Brain microvascular endothelial cell (primary cell): ENCODE results near the gene FUT2.

ENCODE experiments used
- DNase-seq: peaks from one replicate; pipeline ENCODE4 v3.0.0-alpha.2; 2020
- H3K27ac ChIP-seq: fragments of 250-450 bp; sonication (Bioruptor Pico); 2 replicates; pipeline ENCODE4 v1.5.1; 2020; ENCODE audit warnings: mild to moderate bottlenecking, moderate library complexity
- H3K27me3 ChIP-seq: fragments of 250-450 bp; sonication (Bioruptor Pico); replicated peaks from 2 replicates; pipeline ENCODE4 v1.5.1; 2020; ENCODE audit warnings: mild to moderate bottlenecking
- H3K36me3 ChIP-seq: fragments of 250-450 bp; sonication (Bioruptor Pico); replicated peaks from 2 replicates; pipeline ENCODE4 v1.5.1; 2020; ENCODE audit warnings: mild to moderate bottlenecking
- H3K4me3 ChIP-seq: 2 replicates; pipeline ENCODE4 v1.5.1; 2011; ENCODE audit warnings: low read depth, mild to moderate bottlenecking, control low read depth, low read length, moderate library complexity
- in situ Hi-C: cut with HindIII; loops from 2 replicates; pipeline ENCODE4 v1.10.0; 2017; ENCODE audit warnings: low sequenced_read_pairs, low pct_ligation_motif_present
- TF ChIP-seq, protein P1 (sequence below): IDR thresholded peaks from 2 replicates; pipeline ENCODE4 v1.5.1; 2011; ENCODE audit warnings: low read depth, mild to moderate bottlenecking, moderate library complexity, low read length, control low read depth, inconsistent platforms; ENCODE audit errors: missing control alignments

The FUT2 gene

DNA sequence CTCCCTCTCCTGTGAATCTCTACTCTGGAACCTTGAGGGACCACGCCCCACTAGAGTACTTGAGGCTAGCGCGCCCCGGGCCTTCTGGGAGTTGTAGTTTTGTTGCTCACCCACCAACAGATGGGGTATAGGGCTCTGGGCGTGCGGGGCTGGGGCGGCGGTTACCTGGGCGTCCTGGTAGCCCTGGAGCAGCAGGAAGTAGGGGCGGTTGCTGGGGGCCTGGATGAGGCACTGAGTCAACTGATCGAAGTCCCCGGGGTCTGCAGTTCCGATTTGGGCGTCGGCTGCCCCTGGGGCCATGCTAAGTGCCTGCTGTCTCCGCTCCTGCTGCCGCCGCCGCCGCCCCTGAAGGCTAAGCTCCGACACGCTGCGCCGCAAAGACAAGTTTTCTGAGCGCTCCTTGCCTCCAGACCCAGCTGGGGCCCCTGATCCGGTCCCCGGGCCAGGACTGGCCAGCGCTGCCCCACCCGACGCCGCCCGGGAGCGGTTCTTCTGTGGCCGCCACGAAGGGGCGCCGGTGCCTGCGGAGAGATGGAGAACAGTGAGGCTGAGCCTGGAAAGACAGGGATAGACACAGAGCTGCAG lies 39.4 kb downstream of the FUT2 start:
- in situ Hi-C loops, result no loop called here
- H3K4me3 ChIP-seq, result peak overlapping the region; percentile 46

DNA sequence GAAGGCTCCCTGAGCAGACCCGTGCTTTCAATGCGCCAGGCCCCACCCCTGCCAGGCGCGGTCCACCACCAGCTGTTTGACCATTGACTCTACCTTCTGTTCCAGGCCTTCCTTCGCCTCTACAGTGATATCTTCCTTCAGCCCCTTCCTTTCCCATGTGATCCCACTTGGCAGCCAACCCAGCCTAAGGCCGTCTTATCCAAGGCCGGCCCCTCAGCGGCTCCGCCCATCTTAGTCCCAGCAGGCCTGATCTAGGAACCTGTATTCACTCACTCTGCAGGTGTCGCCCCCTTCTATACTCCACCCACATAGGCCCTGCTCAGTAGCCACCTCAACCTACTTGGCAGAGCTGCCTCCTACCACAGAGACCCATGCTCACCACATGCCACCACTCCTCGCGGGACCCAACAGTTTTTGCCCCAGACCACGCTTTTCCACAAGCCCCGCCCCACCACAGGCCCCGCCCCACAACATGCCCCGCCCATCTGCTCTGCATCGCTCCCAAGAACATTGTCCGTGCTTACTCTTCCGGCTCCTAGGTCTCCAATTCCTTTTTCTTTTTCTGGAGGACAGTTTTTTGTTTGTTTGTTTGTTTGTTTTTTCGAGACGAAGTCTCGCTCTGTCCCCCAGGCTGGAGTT lies 41.7 kb downstream of the FUT2 start:
- H3K4me3 ChIP-seq, result no peak overlapping the region
- TF ChIP-seq, protein P1, sequence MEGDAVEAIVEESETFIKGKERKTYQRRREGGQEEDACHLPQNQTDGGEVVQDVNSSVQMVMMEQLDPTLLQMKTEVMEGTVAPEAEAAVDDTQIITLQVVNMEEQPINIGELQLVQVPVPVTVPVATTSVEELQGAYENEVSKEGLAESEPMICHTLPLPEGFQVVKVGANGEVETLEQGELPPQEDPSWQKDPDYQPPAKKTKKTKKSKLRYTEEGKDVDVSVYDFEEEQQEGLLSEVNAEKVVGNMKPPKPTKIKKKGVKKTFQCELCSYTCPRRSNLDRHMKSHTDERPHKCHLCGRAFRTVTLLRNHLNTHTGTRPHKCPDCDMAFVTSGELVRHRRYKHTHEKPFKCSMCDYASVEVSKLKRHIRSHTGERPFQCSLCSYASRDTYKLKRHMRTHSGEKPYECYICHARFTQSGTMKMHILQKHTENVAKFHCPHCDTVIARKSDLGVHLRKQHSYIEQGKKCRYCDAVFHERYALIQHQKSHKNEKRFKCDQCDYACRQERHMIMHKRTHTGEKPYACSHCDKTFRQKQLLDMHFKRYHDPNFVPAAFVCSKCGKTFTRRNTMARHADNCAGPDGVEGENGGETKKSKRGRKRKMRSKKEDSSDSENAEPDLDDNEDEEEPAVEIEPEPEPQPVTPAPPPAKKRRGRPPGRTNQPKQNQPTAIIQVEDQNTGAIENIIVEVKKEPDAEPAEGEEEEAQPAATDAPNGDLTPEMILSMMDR, result no peak
- DNase-seq, result no peak

More for the DNA sequence above, 39.4 kb downstream of the FUT2 start:
- Histone ChIP-seq H3K36me3 (no peaks in the 10 kb centered on the region), H3K27me3 (peaks cover 6% of the 10 kb centered on the region), H3K27ac (no peak overlapping the region)
- TF ChIP-seq, protein P1, result no peak
- no peak for DNase-seq

GRCh38 chr19:48738557-48739403 lies 43.0 kb downstream of the FUT2 start:
- peaks cover 6% of the 10 kb centered on the region for H3K27me3 ChIP-seq
- H3K36me3 ChIP-seq, result no peaks in the 10 kb centered on the region
- in situ Hi-C loops, result no loop called here
- H3K27ac ChIP-seq, result no peak overlapping the region
- peak; percentile 74 for DNase-seq
- peak overlapping the region; percentile 24 for H3K4me3 ChIP-seq
- TF ChIP-seq, protein P1, result peak; percentile 6

More for the DNA sequence above, 41.7 kb downstream of the FUT2 start:
- Histone ChIP-seq H3K27me3 (peaks cover 6% of the 10 kb centered on the region), H3K36me3 (no peaks in the 10 kb centered on the region), H3K27ac (no peak overlapping the region)
- in situ Hi-C loops, result no loop called here

DNA sequence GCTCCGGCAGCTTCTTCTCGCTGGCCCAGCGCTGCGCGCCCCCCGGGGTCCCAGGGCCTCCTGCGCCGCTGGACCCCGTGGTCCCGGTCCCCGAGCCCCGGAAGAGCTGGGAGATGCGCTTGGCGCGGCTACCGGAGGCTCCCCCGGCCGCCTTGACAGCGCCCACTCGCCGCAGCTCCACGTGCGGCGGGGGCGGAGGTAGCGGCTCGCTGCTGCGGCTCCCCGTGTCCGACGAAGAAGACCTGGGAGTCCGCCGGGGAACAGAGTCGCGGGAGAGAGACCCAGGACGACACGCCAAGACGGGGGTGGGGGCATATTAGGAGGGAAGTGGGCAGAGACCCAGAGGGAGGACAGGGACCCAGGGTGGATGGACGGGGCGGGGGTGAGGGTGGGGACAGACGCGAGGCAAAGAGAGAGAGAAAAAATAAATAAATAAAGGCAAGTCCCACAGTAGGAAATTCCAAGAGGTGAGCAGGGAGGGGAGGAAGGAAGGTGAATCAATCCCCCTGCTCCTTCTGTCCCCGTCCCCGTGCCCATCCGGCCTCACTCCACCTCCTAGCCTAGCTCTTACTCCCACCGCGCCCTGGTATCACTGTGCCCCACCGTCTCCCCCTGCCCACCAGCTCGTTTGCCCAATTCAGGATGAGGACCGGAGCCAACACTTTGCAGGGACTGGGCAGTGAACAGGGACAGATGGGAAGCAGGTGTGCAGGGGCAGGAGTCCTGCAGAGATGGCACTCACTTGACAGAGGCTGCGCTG lies 43.8 kb downstream of the FUT2 start:
- Histone ChIP-seq H3K27ac (no peak overlapping the region), H3K4me3 (no peak overlapping the region), H3K27me3 (peaks cover 6% of the 10 kb centered on the region), H3K36me3 (no peaks in the 10 kb centered on the region)
- in situ Hi-C loops, result no loop called here
- TF ChIP-seq, protein P1, result no peak
- no peak for DNase-seq

DNA sequence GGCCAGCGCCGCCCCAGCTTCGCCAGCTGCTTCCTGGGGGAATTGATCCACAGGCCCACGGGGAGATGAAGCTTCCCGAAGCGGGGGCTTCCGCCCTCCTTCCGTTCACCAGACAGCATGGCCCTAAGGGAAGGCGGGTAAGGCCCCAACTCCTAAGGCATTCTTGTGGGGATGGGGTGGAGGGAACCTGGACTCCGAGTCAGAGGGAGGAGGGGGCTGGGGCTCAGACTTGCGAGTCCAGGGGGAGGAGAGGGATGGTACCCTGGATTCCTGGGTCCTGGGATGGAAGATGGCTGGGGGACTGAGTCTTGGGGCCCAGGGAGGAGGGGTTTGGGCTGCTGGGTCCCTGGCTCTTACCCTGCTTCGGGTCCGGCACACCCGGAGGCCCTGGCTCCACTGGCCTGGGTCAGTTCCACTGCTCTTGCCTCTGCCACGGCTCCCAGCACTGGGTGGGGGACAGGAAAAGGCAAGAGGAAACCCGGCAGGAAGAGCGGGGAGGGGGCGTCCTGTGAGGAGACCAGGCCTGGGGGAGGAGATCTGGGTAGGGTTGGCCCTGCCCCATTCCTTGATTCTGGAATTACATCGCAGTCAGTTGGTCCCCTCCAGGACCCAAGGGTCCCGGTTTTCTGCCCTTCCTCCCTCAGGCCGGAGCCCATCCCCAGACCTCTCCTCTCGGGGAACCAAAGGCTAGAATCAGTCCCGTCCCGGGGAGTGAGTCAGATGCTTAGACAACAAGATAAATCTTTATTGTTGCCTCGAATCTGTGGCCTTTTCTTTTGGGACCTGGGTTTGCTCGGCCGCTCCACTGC lies 44.6 kb downstream of the FUT2 start, which contains the start of gene RASIP1:
Gene RASIP1 (minus strand): TSS at position 447 of the 809 bp plus-strand sequence. CDS start 328 bp downstream, at position 119.
- in situ Hi-C loops, result no loop called here
- Histone ChIP-seq H3K36me3 (no peaks in the 10 kb centered on the region), H3K27me3 (peaks cover 6% of the 10 kb centered on the region), H3K27ac (no peak within 1 kb of the TSS), H3K4me3 (no peak within 1 kb of the TSS)
- no peak for DNase-seq
- TF ChIP-seq, protein P1, result no peak
